ENCODE measurements around the gene MCC.

- no peak for TF ChIP-seq CTCF (IDR thresholded peaks at IDR 0.05)
- no peak for TF ChIP-seq SIN3A (IDR thresholded peaks at IDR 0.05; ENCODE audit: borderline replicate concordance, insufficient read depth, low read depth, low read length)
- TF ChIP-seq REST (IDR thresholded peaks at IDR 0.05; ENCODE audit: insufficient read depth in 1 of 2, low read depth in 2 of 2, low read length in 1 of 2), result no peak
- no peak for TF ChIP-seq TCF7L2 (IDR thresholded peaks at IDR 0.05; ENCODE audit: low read depth, low read length)
- no peak for TF ChIP-seq POLR2AphosphoS5 (IDR thresholded peaks at IDR 0.05; ENCODE audit: low read depth, low read length)
Observed at GRCh38 chr5:113397046-113397445, 91.2 kb downstream of the MCC start.

Data from Panc1 (cell line).